ENCODE results near the gene GNAQ. TPM values are rescaled to one million over a fixed set of nuclear protein-coding genes. Genes with fewer than 3 reads are reported as not detected.

The GNAQ gene
- total RNA-seq, 1 donor from 2014 or later, result 20.6 TPM

DNA sequence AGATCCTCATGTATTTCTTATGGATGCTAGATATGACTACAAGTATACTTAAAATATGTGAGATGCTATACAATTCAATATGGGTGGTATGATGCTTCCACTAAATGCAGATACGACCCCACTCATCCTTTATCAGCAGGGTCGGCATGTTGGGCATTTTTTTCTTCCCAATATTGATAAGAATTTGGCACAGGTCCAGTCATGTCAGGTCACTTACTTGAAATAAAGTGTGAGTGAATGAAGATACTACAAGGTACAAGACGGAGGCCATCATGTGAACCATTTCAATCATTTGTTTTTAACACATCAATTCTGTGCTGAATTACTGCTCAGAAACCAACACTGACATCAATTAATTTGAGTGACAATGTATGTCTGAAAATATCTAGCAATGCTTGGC lies 236.6 kb downstream of the GNAQ start:
- TF ChIP-seq, protein P1, sequence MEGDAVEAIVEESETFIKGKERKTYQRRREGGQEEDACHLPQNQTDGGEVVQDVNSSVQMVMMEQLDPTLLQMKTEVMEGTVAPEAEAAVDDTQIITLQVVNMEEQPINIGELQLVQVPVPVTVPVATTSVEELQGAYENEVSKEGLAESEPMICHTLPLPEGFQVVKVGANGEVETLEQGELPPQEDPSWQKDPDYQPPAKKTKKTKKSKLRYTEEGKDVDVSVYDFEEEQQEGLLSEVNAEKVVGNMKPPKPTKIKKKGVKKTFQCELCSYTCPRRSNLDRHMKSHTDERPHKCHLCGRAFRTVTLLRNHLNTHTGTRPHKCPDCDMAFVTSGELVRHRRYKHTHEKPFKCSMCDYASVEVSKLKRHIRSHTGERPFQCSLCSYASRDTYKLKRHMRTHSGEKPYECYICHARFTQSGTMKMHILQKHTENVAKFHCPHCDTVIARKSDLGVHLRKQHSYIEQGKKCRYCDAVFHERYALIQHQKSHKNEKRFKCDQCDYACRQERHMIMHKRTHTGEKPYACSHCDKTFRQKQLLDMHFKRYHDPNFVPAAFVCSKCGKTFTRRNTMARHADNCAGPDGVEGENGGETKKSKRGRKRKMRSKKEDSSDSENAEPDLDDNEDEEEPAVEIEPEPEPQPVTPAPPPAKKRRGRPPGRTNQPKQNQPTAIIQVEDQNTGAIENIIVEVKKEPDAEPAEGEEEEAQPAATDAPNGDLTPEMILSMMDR (conservative IDR thresholded peaks at IDR 0.05; ENCODE audit: low read depth, low read length), result no peak
- no peak overlapping the region for H3K4me3 ChIP-seq (ENCODE audit: low read depth, low read length)
- DNase-seq (ENCODE audit: low read depth), result no peak

DNA sequence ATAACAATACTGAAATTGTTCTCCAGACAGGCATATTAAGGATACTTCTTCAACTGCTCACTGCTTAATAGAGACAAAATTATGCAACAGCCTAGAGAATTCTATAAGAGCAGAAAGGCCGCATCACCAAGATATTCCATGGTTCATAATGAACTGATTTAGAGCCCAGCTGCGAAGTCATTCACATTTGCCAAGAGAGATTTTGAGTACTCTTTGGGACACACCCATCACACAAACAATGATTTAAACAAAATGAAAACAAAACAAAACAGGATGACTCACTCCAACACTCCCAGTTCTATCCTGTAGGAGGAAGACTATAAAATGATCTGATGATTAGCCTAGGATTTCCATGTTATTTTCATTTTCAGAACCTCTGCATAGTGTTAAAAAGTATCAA lies 237.8 kb downstream of the GNAQ start:
- H3K4me3 ChIP-seq (ENCODE audit: low read depth, low read length), result no peak overlapping the region
- no peak for DNase-seq (ENCODE audit: low read depth)
- TF ChIP-seq, protein P1 (conservative IDR thresholded peaks at IDR 0.05; ENCODE audit: low read depth, low read length), result no peak

DNA sequence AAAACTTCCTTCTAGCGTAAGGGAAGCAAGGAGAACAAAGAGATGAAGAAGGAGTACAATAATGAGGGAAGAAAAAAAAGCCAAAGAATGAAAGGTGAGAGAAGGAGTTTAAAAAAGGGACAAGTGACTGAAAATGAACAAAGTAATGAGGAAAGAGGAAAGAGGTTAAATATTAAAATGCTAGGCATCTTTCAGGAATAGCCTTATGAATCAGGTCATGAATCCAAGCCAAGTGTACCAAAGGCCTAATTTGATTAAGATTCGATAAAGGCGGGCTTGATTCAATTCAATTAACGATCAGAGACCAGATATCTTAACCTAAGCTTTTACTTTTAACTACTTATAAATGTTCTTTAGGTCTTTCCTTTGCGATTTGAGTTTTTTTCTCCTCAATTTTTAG lies 241.7 kb downstream of the GNAQ start:
- TF ChIP-seq, protein P1 (conservative IDR thresholded peaks at IDR 0.05; ENCODE audit: low read depth, low read length), result no peak
- DNase-seq (ENCODE audit: low read depth), result no peak
- H3K4me3 ChIP-seq (ENCODE audit: low read depth, low read length), result no peak overlapping the region

DNA sequence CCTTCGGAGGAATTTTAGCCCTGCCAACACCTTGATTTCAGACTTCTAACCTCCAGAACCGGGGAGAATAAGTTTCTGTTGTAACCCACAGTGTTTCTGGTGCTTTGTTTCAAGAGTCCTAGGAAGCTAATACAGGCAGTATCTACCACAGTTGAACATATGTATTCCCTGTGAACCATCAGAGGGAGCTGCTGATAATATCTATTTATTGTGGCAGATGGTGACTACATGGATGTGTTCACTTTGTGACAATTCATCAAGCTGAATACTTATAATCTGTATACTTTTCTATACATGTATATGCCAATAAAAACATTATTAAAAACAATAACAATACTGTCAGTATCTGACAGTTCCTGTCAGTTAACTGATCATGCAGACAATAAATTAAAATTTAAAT lies 246.3 kb downstream of the GNAQ start:
- no peak overlapping the region for H3K4me3 ChIP-seq (ENCODE audit: low read depth, low read length)
- TF ChIP-seq, protein P1 (conservative IDR thresholded peaks at IDR 0.05; ENCODE audit: low read depth, low read length), result no peak
- DNase-seq (ENCODE audit: low read depth), result no peak

DNA sequence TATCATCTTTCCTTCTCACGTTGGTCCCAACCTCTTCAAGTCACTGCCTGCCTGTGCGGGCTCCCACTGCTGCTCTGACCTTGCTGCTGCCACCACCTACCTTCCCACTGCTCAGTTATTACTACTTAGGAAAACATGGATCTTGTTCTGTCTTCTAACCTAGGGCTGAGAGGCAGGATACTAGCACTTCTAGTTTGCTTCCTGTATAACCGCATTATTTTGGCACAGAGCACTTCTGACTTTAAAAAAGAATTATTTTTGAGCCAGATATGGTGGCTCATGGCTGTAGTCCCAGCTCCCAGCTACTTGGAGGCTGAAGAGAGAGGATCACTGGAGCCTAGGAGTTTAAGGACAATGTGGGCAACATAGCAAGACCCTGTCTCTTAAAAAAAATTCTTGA lies 248.1 kb downstream of the GNAQ start:
- TF ChIP-seq, protein P1 (conservative IDR thresholded peaks at IDR 0.05; ENCODE audit: low read depth, low read length), result no peak
- no peak overlapping the region for H3K4me3 ChIP-seq (ENCODE audit: low read depth, low read length)
- DNase-seq (ENCODE audit: low read depth), result no peak

DNA sequence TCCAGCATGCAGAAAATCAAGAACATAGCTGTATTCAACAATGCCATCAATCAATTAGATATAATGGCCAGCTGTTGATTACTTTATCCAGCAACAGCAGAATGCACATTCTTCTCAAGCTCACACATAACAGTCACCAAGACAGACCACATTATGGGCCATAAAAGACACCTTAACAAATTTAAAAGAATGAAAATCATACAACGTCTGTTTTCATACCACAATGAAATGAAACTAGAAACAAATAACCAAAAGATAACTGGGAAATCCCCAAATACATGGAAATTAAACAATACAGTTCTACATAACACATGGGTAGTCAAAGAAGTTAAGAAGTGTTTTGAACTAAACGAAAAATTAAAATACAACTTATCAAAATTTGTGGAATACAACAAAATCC lies 252.6 kb downstream of the GNAQ start:
- no peak overlapping the region for H3K4me3 ChIP-seq (ENCODE audit: low read depth, low read length)
- TF ChIP-seq, protein P1 (conservative IDR thresholded peaks at IDR 0.05; ENCODE audit: low read depth, low read length), result no peak
- DNase-seq (ENCODE audit: low read depth), result no peak

DNA sequence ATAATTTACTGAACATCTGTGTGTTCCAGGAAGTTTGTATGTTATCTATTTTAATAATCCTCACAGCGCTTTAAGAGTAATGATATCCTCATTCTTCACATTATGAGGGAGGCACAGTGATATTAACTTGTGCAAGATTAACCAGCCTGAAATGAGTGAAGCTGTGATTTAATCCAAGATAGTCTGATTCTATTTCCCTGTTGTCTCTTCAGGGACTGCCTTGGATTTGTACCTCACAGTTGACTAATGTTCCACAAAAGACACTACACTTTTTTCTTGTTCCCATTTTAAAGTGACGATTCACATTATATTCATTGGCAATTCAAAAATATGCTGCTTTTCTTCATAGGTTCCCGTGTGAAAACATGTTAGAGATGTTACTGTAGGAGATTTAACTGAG lies 258.2 kb downstream of the GNAQ start:
- no peak for DNase-seq (ENCODE audit: low read depth)
- TF ChIP-seq, protein P1 (conservative IDR thresholded peaks at IDR 0.05; ENCODE audit: low read depth, low read length), result no peak
- H3K4me3 ChIP-seq (ENCODE audit: low read depth, low read length), result no peak overlapping the region

Data from epithelial cell of proximal tubule (primary cell).